Neural cell (in vitro differentiated cells): Measurements from ENCODE around the gene ZNF770.

Experiments used
- EP300 ChIP-seq: fragments of 450-650 bp; conservative IDR thresholded peaks from 2 replicates; pipeline ENCODE4 v1.6.1; 2014; ENCODE audit warnings: antibody characterized with exemption, mild to moderate bottlenecking, moderate library complexity; ENCODE audit not compliant: poor library complexity, severe bottlenecking
- EZH2 ChIP-seq: fragments of 200-600, 300-800 bp; shearing (Covaris generic), sonication (generic); IDR thresholded peaks from 2 replicates; pipeline ENCODE4 v1.6.1; 2014; ENCODE audit warnings: antibody characterized with exemption, low read length, borderline replicate concordance, mild to moderate bottlenecking; ENCODE audit not compliant: insufficient read depth, poor library complexity, severe bottlenecking
- MXI1 ChIP-seq: fragments of 450-650 bp; conservative IDR thresholded peaks from 2 replicates; pipeline ENCODE4 v1.6.1; 2014; ENCODE audit warnings: antibody characterized with exemption, mild to moderate bottlenecking; ENCODE audit not compliant: poor library complexity, severe bottlenecking
- POLR2AphosphoS5 ChIP-seq: IDR thresholded peaks from 2 replicates; pipeline ENCODE4 v1.6.1; 2012
- RAD21 ChIP-seq: fragments of 450-650 bp; conservative IDR thresholded peaks from 2 replicates; pipeline ENCODE4 v1.6.1; 2014; ENCODE audit warnings: antibody characterized with exemption, mild to moderate bottlenecking, moderate library complexity
- SMC3 ChIP-seq: fragments of 450-650 bp; conservative IDR thresholded peaks from 2 replicates; pipeline ENCODE4 v1.6.1; 2014; ENCODE audit warnings: antibody characterized with exemption, mild to moderate bottlenecking, moderate library complexity; ENCODE audit not compliant: poor library complexity
- TAF1 ChIP-seq: IDR thresholded peaks from 2 replicates; pipeline ENCODE4 v1.6.1; 2012; ENCODE audit warnings: low read depth
- TF ChIP-seq, protein P1 (sequence below): fragments of 450-650 bp; IDR thresholded peaks from 2 replicates; pipeline ENCODE4 v1.5.1; 2014; ENCODE audit warnings: antibody characterized with exemption, mild to moderate bottlenecking, moderate library complexity; ENCODE audit not compliant: poor library complexity, severe bottlenecking
- TF ChIP-seq, protein P2 (sequence below): IDR thresholded peaks from 2 replicates; pipeline ENCODE4 v1.6.1; 2012; ENCODE audit warnings: borderline replicate concordance

- TF ChIP-seq EP300 (no peak), TAF1 (no peak), POLR2AphosphoS5 (no peak), EZH2 (no peak), SMC3 (no peak), MXI1 (no peak), RAD21 (no peak)
- TF ChIP-seq, protein P1, sequence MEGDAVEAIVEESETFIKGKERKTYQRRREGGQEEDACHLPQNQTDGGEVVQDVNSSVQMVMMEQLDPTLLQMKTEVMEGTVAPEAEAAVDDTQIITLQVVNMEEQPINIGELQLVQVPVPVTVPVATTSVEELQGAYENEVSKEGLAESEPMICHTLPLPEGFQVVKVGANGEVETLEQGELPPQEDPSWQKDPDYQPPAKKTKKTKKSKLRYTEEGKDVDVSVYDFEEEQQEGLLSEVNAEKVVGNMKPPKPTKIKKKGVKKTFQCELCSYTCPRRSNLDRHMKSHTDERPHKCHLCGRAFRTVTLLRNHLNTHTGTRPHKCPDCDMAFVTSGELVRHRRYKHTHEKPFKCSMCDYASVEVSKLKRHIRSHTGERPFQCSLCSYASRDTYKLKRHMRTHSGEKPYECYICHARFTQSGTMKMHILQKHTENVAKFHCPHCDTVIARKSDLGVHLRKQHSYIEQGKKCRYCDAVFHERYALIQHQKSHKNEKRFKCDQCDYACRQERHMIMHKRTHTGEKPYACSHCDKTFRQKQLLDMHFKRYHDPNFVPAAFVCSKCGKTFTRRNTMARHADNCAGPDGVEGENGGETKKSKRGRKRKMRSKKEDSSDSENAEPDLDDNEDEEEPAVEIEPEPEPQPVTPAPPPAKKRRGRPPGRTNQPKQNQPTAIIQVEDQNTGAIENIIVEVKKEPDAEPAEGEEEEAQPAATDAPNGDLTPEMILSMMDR: no peak
- TF ChIP-seq, protein P2, sequence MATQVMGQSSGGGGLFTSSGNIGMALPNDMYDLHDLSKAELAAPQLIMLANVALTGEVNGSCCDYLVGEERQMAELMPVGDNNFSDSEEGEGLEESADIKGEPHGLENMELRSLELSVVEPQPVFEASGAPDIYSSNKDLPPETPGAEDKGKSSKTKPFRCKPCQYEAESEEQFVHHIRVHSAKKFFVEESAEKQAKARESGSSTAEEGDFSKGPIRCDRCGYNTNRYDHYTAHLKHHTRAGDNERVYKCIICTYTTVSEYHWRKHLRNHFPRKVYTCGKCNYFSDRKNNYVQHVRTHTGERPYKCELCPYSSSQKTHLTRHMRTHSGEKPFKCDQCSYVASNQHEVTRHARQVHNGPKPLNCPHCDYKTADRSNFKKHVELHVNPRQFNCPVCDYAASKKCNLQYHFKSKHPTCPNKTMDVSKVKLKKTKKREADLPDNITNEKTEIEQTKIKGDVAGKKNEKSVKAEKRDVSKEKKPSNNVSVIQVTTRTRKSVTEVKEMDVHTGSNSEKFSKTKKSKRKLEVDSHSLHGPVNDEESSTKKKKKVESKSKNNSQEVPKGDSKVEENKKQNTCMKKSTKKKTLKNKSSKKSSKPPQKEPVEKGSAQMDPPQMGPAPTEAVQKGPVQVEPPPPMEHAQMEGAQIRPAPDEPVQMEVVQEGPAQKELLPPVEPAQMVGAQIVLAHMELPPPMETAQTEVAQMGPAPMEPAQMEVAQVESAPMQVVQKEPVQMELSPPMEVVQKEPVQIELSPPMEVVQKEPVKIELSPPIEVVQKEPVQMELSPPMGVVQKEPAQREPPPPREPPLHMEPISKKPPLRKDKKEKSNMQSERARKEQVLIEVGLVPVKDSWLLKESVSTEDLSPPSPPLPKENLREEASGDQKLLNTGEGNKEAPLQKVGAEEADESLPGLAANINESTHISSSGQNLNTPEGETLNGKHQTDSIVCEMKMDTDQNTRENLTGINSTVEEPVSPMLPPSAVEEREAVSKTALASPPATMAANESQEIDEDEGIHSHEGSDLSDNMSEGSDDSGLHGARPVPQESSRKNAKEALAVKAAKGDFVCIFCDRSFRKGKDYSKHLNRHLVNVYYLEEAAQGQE: no peak
Measured at GRCh38 chr15:34994925-34995324, 6.8 kb upstream of the ZNF770 start.
